ENCODE measurements around the gene PRKD1. TPM values are rescaled to one million over a fixed set of nuclear protein-coding genes. Genes with fewer than 3 reads are reported as not detected.

PRKD1 gene
- total and polyA plus RNA-seq, 2 of the 13 experiments (the other 11 are each of a cell fraction or from before 2014, with no cell fraction given) = 0.22 to 1.3 TPM

DNA sequence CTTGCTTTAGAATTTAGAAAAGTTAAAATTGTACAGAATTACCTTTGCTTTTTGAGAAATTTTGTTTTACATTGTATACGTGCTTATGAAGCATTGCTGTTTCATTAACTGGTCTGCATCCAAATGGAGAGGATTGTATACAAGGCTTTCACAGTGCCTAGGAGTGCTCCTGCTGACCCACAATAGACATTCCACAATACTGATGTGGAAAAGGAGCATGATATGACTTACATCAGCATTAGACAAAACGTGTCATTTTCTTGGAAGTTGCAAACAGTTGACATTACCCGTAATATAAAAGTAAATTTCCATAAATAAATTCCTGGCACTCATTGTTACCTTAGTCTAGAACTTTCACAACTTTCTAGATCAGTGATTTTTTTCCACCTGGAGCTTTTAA lies 1.9 kb downstream of the PRKD1 start:
- Histone ChIP-seq H3K4me2 (ENCODE audit: low read depth, low read length) (no peak overlapping the region), H3K4me1 (ENCODE audit: insufficient read depth, low read length) (peaks cover 10% of the 10 kb centered on the region), H3K27me3 (ENCODE audit: control insufficient read depth in 1 of 2, insufficient read depth in 2 of 2, low read length in 2 of 2) (peaks cover 0 to 30% of the 10 kb centered on the region in 2 experiments; a peak in 4 of 5 replicates), H3K4me3 (replicated peaks in 1 of 3; ENCODE audit: insufficient read depth in 1 of 3, low read depth in 2 of 3, low read length in 3 of 3) (no peak overlapping the region), H4K20me1 (ENCODE audit: insufficient read depth, low read length) (no peaks in the 10 kb centered on the region), H3K9ac (ENCODE audit: insufficient read depth, low read depth, low read length) (no peak overlapping the region), H3K27ac (ENCODE audit: extremely low read length, insufficient read depth, low read length) (no peak overlapping the region), H3K36me3 (replicated peaks in 1 of 2; ENCODE audit: control insufficient read depth in 1 of 2, insufficient read depth in 2 of 2, low read length in 2 of 2) (no peaks in the 10 kb centered on the region), H2AFZ (ENCODE audit: low read length) (no peak overlapping the region), H3K9me3 (ENCODE audit: low read length) (no peaks in the 10 kb centered on the region), H3K79me2 (ENCODE audit: insufficient read depth, low read length) (no peaks in the 10 kb centered on the region)
- FAIRE-seq (no peak), ATAC-seq (no peak), DNase-seq (ENCODE audit: low spot score) (no peak)
- in situ Hi-C loops (cut with HindIII; ENCODE audit: extremely low pct_ligation_motif_present, low pct_unique_long_range_greater_than_20kb) (no loop called here), intact Hi-C loops (cut with micrococcal nuclease; ENCODE audit: unreplicated experiment) (loop anchor here (5.0 kb wide), 1 partner anchor 1173 kb away; no protein-coding TSS in a partner anchor)
- POLR2A ChIA-PET = no interaction called here
- CTCF ChIA-PET (ENCODE audit: low intra/inter-chr PET ratio, low total read pairs) = no interaction called here
- no TSS peak for BruUV-seq (replicated peaks)
- 0 out of 2 replicates have a peak, but pooled peaks have one; percentile 31 for TF ChIP-seq CBX2 (IDR thresholded peaks at IDR 0.05; ENCODE audit: low read depth, low read length)
- TF ChIP-seq CBX2 (CRISPR knock-in tag; IDR thresholded peaks at IDR 0.05; ENCODE audit: low read depth) = no peak
- no peak for TF ChIP-seq PAWR (CRISPR knock-in tag; IDR thresholded peaks at IDR 0.05; ENCODE audit: borderline replicate concordance)
- TF ChIP-seq, protein P1, sequence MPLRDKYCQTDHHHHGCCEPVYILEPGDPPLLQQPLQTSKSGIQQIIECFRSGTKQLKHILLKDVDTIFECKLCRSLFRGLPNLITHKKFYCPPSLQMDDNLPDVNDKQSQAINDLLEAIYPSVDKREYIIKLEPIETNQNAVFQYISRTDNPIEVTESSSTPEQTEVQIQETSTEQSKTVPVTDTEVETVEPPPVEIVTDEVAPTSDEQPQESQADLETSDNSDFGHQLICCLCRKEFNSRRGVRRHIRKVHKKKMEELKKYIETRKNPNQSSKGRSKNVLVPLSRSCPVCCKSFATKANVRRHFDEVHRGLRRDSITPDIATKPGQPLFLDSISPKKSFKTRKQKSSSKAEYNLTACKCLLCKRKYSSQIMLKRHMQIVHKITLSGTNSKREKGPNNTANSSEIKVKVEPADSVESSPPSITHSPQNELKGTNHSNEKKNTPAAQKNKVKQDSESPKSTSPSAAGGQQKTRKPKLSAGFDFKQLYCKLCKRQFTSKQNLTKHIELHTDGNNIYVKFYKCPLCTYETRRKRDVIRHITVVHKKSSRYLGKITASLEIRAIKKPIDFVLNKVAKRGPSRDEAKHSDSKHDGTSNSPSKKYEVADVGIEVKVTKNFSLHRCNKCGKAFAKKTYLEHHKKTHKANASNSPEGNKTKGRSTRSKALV (CRISPR knock-in tag; IDR thresholded peaks at IDR 0.05) = 0 out of 2 replicates have a peak, but pooled peaks have one; percentile 16
- 25% methylated on average over 3 of the region's 3 CpGs for WGBS (ENCODE audit: low lambda C conversion rate)

DNA sequence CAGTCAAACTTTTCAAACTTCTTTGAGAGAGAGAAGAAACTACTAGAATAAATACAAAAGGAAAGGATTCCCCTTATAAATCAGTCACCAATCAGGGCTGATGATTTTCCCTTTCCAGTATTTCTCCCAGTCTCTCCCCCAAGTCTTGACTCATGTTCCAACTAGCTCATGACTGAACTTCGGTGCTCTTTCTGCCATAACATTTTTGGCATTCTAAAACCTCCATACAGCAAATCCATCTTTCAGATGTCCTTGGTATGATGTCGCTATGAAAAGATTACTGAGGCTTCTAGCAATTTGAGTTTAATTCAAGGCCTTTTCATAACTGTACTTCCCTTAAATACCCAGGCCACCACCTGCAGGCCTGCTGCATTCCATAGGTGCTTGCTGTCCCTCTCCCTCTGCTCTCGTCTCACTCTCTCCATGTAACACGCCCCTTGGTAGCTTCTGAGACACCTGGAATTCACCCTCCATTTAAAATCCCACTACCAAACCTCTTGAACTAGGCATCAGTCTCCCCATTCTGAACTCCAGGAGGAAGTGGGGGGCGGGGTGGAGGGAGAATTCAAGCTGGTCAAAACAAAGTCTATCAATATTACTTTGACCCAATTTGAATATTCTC lies 2.4 kb downstream of the PRKD1 start:
- CTCF ChIA-PET (ENCODE audit: low intra/inter-chr PET ratio, low total read pairs) = no interaction called here
- TF ChIP-seq RXRA (CRISPR knock-in tag; IDR thresholded peaks at IDR 0.05) (no peak), ZNF777 (CRISPR knock-in tag; IDR thresholded peaks at IDR 0.05) (no peak), ZBTB3 (CRISPR knock-in tag; IDR thresholded peaks at IDR 0.05; ENCODE audit: borderline replicate concordance, low read depth) (no peak), NONO (IDR thresholded peaks at IDR 0.05) (no peak), NONO (CRISPR knock-in tag; conservative IDR thresholded peaks at IDR 0.05) (no peak), ETV6 (CRISPR knock-in tag; conservative IDR thresholded peaks at IDR 0.05) (no peak), GLI4 (CRISPR knock-in tag; IDR thresholded peaks at IDR 0.05; ENCODE audit: borderline replicate concordance) (no peak), SRSF4 (IDR thresholded peaks at IDR 0.05; ENCODE audit: low read depth, low read length, poor library complexity, severe bottlenecking) (no peak)
- TF ChIP-seq, protein P2, sequence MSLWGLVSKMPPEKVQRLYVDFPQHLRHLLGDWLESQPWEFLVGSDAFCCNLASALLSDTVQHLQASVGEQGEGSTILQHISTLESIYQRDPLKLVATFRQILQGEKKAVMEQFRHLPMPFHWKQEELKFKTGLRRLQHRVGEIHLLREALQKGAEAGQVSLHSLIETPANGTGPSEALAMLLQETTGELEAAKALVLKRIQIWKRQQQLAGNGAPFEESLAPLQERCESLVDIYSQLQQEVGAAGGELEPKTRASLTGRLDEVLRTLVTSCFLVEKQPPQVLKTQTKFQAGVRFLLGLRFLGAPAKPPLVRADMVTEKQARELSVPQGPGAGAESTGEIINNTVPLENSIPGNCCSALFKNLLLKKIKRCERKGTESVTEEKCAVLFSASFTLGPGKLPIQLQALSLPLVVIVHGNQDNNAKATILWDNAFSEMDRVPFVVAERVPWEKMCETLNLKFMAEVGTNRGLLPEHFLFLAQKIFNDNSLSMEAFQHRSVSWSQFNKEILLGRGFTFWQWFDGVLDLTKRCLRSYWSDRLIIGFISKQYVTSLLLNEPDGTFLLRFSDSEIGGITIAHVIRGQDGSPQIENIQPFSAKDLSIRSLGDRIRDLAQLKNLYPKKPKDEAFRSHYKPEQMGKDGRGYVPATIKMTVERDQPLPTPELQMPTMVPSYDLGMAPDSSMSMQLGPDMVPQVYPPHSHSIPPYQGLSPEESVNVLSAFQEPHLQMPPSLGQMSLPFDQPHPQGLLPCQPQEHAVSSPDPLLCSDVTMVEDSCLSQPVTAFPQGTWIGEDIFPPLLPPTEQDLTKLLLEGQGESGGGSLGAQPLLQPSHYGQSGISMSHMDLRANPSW (CRISPR knock-in tag; IDR thresholded peaks at IDR 0.05; ENCODE audit: borderline replicate concordance) = no peak

More for the DNA sequence above, 2.4 kb downstream of the PRKD1 start:
- ATAC-seq = no peak
- H3K9ac ChIP-seq (ENCODE audit: insufficient read depth, low read depth, low read length) = no peak overlapping the region
- no TSS peak for BruUV-seq (replicated peaks)
- in situ Hi-C loops (cut with HindIII; ENCODE audit: extremely low pct_ligation_motif_present, low pct_unique_long_range_greater_than_20kb) = no loop called here
- H3K27me3 ChIP-seq (ENCODE audit: control insufficient read depth in 1 of 2, insufficient read depth in 2 of 2, low read length in 2 of 2) = peaks cover 0 to 30% of the 10 kb centered on the region in 2 experiments; a peak in 4 of 5 replicates
- H3K4me3 ChIP-seq (replicated peaks in 1 of 3; ENCODE audit: insufficient read depth in 1 of 3, low read depth in 2 of 3, low read length in 3 of 3) = no peak overlapping the region
- H3K27ac ChIP-seq (ENCODE audit: extremely low read length, insufficient read depth, low read length) = no peak overlapping the region
- H3K79me2 ChIP-seq (ENCODE audit: insufficient read depth, low read length) = no peaks in the 10 kb centered on the region
- no peak overlapping the region for H3K4me2 ChIP-seq (ENCODE audit: low read depth, low read length)
- FAIRE-seq = no peak
- no peak overlapping the region for H2AFZ ChIP-seq (ENCODE audit: low read length)
- POLR2A ChIA-PET = no interaction called here
- intact Hi-C loops (cut with micrococcal nuclease; ENCODE audit: unreplicated experiment) = loop anchor here (5.0 kb wide), 1 partner anchor 1173 kb away; no protein-coding TSS in a partner anchor
- no peak for DNase-seq (ENCODE audit: low spot score)
- peaks cover 10% of the 10 kb centered on the region for H3K4me1 ChIP-seq (ENCODE audit: insufficient read depth, low read length)
- no peaks in the 10 kb centered on the region for H4K20me1 ChIP-seq (ENCODE audit: insufficient read depth, low read length)
- H3K36me3 ChIP-seq (replicated peaks in 1 of 2; ENCODE audit: control insufficient read depth in 1 of 2, insufficient read depth in 2 of 2, low read length in 2 of 2) = no peaks in the 10 kb centered on the region
- no peaks in the 10 kb centered on the region for H3K9me3 ChIP-seq (ENCODE audit: low read length)
- WGBS (ENCODE audit: low lambda C conversion rate) = 5% methylated on average over 5 of the region's 5 CpGs

All from HepG2 (cell line).